Occipital lobe (tissue), 2 donors: ENCODE data around the gene IGFL1. TPM values are rescaled to one million over a fixed set of nuclear protein-coding genes. Genes with fewer than 3 reads are reported as not detected.
"Not testable (repeated sequence)": the region's sequence is repeated elsewhere in the genome, so short reads cannot be mapped to it uniquely, and the experiment has no call there.

Experiments
- DNase-seq: peaks from one replicate; lab custom pipeline; 2025; lab: John Stamatoyannopoulos, UW
- total RNA-seq: library from RNA; depleted of rRNA; stranded (reverse); fragments of >200 nt; gene quantifications from one replicate; pipeline ENCODE4 v1.2.3, GENCODE V29; 2014

IGFL1 gene
- not detected for total RNA-seq

- DNase-seq, result no peak
Measured at GRCh38 chr19:46229442-46229841, at the start of gene IGFL1. IGFL1 (plus strand) TSS chr19:46229742; CDS start chr19:46229775, 33 bp downstream.

GRCh38 chr19:46180701-46181387, 48.7 kb upstream of the IGFL1 start:
- no peak for DNase-seq

DNA sequence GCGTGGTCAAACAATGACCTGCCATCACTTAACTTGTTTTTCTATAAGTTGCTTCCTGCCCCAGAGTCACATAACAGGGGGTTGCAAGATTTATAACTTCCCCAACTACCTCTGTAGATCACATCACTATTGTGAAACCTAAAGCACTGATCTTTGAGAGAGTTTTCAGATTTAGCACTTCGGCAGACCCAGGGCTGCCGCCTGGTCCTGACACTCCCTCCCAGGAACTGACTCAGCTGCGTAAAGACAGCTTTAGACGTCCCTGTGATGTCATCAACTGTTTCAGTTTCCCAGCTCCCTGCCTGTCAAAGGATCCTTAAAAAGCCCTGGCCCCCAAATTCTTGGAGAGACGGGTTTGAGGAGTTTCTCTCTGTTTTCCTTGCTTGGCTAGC, 48.2 kb upstream of the IGFL1 start:
- DNase-seq, result no peak

DNA sequence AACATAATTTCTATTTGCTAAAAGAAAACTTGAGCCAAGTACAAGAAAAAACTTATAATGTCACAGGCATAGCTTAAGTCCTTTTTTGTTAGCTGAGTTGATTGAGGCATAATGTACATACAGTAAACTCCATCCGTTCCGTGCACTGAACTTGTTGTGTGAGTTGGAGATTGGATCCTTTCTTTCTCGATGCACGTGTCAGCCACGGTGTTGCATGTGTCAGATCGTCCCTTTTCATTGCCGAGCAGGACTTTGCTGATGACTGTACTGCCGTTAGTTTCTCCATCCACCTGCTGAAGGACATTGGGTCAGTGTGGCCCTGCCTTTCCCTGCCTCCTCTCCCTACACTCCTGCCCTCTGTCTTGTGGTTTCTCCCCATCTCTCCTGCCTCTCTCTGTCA, 47.1 kb upstream of the IGFL1 start:
- no peak for DNase-seq

DNA sequence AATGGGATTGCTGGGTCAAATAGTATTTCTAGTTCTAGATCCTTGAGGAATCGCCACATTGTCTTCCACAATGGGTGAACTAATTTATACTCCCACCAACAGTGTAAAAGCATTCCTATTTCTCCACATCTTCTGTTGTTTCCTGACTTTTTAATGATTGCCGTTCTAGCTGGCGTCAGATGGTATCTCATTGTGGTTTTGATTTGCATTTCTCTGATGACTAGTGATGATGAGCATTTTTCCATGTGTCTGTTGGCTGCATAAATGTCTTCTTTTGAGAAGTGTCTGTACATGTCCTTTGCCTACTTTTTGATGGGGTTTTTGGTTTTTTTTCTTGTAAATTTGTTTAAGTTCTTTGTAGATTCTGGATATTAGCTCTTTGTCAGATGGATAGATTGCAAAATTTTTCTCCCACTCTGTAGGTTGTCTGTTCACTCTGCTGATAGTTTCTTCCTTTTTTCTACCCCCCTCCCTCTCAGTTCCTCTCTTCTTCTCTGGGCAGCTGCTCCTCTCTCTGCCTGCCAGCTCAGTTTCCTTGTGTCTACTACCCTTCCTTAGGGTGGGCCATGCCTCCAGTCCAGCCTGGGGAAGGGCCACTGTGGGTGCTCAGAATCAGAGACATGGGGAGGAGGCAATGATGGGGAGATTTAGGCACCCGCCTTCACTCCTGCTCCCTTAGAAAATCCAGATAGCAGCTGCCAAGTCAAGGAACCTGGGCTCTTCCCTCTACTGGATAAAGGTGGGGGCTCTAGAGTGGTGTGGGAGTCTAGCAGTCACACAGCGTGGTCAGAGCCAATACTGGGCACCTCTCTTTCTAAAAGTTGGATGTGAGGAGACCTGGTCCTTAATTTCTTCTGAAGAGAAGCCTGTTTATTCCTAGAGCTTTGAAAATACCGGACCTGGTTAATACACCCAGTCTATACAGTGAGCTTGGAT, 44.5 kb upstream of the IGFL1 start:
- DNase-seq, result not testable (repeated sequence)

DNA sequence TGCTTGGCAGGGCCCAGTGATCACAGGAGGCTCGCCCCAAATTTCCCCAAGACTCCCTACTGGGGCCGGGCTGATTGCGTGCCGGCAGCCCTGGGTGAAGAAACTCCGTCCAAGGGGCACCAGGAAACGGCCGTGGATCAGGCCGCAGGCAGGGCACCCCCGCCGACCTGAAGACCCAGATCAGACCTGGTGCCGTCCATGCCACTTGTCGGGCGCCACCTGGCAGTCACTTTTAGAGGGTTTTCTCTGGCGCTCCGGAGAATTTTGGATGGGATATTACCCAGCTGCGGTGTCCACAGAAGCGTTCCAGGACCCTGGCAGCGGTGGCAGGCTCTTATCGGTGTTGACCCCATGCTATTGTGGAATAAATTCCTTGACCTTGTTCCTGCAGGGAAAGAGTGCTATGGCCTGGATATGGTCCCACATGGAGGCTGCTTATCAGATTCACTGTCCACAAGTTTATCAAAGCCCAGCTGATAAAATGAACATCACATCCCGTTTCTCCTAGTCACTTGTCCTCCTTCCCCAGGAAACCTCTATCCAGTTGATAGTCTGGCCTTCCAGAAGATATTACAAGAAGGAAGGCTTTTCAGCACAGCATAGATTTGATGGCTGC, 43.3 kb upstream of the IGFL1 start:
- DNase-seq, result no peak

GRCh38 chr19:46186717-46187101, 42.8 kb upstream of the IGFL1 start:
- DNase-seq, result no peak

DNA sequence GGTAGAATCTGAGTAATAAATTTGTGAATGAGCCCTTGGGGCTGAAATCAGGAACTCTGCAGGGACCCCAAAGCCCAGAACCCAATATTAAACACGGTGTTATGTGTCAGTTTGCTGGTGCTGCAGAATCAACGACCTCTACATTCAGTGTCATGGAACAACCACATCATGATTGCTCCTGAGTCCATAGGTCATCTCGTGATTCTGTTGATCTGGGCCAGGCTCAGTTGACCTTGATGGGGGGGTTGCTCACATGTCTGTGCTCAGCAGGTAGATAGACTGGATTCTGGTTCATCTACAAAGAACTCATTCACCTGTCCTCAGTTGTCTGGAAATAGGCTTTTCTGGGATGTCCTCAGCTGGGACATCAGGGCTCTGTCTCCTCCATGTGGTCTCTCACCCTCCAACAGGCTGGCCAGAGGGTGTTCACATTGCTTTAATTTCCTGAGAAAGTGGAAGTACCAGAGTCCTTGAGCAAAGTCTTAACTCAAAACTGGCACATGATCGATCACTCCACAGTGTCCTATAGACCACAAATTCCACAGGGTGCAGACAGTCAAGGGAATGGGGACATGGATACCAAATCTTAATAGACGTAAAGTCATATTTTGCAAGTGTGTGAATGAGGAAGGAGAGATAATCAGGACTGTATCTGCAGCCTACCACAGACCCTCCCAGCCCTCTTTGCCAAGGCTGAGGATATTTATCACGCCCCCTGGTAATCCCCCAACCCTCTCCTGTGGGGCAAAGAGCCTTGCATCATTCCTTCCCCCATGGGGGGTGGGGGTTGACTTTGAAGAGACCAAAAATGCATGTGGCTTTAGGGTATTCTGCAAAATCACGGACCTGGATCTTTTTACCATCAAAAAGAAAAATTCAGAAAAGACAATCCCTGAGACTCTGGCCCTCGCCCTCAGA, 39.3 kb upstream of the IGFL1 start:
- no peak for DNase-seq

- DNase-seq, result no peak
Measured at GRCh38 chr19:46191356-46191755, 38.2 kb upstream of the IGFL1 start.

DNA sequence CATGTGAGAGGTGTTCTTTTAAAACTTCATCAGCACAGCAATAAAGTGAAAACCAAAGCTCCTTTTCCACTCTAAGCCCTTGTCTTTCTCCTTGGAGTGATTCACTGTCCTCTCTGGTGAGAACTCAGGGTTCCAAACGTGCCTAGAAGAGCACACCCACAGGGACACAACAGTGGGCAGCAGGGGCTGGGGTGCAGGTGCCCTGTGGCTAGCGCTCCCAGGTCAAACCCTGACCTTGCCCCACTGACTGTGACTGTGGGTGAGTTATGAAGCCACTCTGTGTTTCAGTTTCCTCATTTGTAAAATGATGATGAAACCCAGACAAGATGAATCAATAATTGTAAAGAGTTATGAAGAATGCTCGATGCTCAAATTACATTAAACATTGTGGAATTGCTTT, 37.6 kb upstream of the IGFL1 start:
- no peak for DNase-seq

- not testable (repeated sequence) for DNase-seq
Measured at GRCh38 chr19:46192626-46192991, 36.9 kb upstream of the IGFL1 start.

GRCh38 chr19:46192992-46193650, 36.4 kb upstream of the IGFL1 start:
- DNase-seq, result no peak

DNA sequence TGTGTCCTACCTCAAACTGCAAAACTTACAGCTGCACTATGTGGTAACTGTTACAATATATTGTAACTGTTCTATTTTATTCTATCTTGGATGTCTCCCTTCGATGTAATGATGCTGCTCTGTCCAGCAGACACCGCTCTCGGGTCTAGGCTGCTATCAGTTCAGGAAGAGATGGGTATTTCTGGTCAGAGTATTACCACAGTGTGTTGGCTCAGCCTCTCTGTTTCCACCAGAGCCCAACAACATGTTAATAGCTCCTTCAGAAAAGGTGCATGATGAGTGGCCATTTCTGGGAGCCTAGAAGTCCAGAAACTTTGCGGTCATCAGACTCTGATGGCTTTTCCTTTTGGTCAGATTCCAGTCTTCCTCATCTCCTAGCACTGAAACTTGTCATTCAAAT, 35.9 kb upstream of the IGFL1 start:
- DNase-seq, result no peak

DNA sequence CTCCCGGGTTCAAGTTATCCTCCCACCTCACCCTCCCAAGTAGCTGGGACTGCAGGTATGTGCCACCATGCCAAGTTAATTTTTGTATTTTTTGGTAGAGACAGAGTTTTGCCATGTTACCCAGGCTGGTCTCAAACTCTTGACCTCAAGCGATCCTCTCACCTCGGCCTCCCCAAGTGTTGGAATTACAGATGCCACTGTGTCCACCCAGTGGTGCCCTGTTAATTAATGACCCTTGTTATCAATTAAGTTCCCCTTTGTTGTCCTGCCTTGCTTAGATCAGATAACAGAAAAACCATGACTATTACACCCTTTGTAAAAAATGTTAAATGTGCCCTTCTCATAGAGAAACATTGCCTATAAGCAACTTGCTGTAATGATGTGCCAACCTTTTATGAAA, 34.4 kb upstream of the IGFL1 start:
- DNase-seq, result no peak

- not testable (repeated sequence) for DNase-seq
Measured at GRCh38 chr19:46195919-46196318, 33.6 kb upstream of the IGFL1 start.

DNA sequence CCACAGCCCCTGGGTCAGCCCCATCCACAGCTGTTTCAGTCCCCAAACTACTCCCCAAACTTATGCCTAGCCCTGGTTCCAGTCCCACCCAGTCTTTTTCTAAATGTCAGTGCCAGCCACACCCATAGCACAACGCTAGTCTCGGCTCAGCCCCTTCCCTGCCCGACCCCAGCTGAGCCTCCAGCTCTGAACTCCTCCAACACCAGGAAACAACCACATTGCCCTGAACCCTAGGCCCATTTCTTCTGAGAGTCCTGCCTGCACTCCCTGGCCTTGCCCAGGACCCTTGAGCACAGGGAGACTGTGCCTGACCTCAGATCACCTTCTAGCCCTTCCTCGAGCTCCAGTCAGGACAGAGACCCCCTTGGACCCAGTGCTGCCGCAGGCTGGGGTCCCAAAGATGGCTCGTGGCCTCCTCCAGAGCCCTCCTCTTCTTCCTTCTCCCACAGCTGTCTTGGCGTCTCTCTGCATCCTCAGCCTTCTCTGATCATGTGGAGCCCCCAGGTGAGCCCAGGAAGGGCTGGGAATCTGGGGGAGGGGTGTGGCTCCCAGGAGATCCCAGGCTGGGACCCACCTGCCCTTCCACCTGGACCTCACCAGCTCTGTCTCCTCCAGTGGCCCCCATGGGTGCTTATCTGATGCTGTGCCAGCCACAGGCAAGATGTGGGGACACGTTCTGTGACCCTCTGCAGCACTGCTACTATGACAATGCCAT, 33.0 kb upstream of the IGFL1 start:
- no peak for DNase-seq

DNA sequence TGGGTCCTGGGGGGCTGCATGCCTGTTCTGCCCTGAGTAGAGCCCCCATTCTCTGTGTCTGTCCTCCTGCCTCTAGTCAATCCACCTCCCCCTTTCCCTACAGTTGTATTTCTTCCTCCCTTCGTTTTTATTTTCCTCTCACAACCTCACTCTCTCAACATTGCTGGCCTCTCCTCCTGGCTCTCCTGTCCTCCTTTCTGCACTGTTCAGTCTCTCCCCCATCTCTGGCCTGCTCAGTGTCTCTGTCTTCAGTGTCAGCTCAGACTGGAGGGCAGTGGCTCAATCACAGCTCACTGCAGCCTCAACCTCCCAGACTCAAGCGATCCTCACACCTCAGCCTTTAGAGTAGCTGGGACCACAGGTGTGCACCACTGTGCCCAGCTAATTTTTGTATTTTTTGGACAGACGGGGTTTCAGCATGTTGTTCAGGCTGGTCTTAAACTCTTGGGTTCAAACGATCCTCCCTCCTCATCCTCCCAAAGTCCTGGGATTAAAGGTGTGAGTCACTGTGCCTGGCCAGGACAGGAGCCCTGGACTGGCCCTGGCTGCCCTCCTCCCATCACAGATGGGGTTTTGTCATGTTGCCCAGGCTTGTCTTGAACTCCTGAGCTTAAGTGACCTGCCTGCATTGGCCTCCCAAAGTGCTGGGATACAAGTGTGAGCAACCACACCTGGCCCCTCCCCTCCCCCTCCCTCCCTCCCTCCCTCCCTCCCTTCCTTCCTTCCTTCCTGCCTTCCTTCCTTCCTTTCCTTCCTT, 32.0 kb upstream of the IGFL1 start:
- DNase-seq, result no peak

- no peak for DNase-seq
Measured at GRCh38 chr19:46198756-46199155, 30.8 kb upstream of the IGFL1 start.
